Inferior parietal cortex (tissue), 1 donor: ENCODE results near the gene ZNF565.
"Not testable (repeated sequence)": the region's sequence is repeated elsewhere in the genome, so short reads cannot be mapped to it uniquely, and the experiment has no call there.

Source experiments
- DNase-seq: peaks from one replicate; pipeline ENCODE4 v3.0.0-alpha.2; 2016; ENCODE audit errors: extremely low spot score

The ZNF565 gene

DNA sequence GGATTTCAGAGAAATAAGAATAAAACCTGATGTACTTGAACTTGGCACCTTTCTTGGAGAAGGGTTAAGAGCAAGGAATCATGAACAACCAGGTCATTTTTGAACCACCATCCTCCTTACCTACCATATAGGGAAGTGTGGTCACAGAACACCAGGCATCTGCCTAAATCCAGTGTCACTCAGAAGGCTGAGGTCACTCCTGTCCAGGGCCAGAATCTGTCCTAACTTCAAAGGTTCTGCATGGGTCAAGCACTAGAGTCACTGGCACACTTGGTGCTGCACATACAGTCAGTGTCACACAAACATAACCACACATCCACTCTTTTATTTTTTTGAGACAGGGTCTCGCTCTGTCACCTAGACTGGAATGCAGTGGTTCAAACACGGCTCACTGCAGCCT, 1.6 kb downstream of the ZNF565 start:
- DNase-seq = no peak

DNA sequence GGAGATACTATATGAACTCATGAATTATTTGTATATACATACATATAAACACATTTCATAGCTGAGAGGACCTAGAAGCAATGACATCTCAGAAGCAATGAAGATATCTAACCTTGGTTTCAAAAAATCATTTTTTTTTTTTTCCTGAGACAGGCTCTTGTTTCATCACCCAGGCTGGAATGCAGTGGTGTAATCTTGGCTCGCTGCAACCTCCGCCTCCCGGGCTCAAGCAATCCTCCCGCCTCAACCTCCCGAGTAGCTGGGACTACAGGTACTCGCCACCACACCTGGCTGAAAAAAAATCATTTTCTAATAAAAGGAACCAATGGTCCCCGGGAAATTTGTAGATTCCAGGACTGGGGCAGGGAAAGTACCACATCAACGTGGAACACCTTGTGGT, 4.0 kb downstream of the ZNF565 start:
- DNase-seq = no peak

DNA sequence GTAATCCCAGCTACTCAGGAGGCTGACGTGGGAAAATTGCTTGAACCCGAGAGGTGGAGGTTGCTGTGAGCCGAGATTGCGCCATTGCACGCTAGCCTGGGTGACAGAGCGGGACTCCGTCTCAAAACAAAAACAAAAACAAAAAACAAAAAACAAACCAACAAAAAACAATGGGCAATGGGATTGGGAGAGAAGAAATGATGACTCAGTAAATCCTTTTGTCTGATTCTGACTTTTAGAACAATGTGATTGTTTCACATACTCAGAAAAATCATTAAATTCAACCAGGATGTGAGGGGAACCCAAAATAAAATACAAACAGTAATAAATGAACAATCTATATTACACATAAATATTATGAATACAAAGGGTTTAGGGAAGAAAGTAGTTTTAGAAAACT, 5.1 kb downstream of the ZNF565 start:
- DNase-seq = no peak

DNA sequence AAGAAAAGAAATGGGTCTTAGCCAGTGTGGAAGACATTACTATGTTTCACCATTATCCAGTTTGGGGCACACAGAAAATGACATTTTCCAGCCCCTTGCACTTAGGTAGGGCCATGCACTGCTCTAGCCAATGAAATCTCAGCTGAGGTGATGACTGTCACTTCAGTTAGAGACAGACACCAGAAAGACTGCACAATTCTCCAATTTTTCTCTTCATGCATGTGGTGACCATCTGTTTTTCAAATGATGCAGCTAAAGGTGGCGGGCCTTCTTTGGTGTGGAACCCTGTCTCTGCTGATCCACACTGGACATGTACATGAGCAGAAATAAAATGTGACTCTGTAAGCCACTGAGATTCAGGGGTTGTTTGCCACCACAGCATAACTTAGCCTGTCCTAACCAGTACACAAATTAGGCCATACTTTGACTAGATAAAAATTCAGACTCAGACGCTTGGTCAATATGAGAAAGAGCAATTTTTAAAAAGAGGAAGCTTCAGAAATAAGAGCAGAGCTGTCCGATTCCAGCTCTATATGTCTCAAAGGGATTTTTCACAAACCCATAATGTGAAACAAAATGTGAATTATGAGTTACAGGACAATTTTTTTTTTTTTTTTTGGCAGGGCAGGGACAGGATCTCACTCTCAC, 6.7 kb downstream of the ZNF565 start:
- no peak for DNase-seq

DNA sequence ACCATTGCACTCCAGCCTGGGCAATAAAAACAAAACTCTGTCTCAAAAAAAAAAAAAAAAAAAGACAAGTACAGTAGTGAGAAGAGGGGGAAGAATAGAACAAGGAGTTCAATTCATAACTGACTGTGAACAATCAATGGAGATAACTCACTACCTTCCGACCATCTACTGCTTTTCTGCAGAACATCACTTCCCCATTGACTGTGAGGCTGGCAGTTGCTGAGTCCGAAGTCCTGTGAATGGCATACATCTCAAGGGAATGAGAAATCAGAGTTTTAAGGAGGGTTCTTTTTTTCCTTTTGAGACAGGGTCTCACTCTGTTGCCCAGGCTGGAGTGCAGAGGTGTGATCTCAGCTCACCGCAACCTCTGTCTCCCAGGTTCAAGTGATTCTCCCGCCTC, 11.2 kb downstream of the ZNF565 start:
- DNase-seq = no peak

DNA sequence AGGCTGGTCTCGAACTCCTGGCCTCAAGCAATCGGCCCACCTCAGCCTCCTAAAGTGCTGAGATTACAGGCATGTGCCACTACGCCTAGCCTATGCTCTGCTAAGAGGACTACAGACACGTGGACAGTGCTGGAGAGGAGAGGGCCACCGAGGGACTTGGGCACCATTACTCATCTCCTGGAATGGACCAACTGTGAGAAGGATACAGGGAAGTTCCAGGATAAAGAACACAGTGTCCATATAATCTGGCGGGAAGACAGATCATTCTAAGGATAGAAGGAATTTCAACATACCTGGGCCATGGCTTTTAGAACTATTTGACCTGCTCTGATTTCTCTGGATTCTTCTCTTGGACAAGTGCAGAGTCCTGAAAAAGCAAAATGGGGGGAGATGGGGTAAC, 12.8 kb downstream of the ZNF565 start:
- DNase-seq = no peak

DNA sequence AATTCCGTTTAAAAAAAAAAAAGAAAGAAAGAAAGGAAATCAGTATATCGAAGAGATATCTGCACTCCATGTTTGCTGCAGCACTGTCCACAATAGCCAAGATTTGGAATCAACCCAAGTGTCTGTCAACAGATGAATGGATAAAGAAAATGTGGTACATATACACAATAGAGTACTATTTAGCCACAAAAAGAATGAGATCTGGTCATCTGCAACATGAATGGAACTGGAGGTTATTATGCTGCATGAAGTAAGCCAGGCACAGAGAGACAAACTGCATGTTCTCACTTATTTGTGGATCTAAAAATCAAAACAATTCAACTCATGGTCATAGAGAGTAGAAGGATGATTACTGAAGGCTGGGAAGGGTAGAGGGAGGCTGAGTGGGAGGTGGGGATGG, 16.3 kb downstream of the ZNF565 start:
- DNase-seq = peak; percentile 82

DNA sequence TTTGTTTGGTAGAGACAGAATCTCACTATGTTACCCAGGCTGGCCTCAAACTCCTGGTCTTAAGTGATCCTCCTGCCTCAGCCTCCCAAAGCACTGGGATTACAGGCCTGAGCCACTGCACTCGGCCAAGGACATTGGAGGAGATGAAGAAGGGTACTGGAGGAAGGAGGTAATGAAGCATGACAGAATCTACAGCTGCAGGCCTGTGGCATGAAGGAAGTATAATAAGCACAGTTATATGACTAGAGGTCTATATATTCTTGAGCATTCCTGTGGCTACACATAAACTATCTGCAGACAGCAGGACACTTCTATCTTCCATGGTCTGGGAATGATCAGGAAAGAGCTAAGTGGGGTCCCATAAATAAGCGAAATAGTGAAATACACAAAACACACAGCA, 18.2 kb downstream of the ZNF565 start:
- no peak for DNase-seq

DNA sequence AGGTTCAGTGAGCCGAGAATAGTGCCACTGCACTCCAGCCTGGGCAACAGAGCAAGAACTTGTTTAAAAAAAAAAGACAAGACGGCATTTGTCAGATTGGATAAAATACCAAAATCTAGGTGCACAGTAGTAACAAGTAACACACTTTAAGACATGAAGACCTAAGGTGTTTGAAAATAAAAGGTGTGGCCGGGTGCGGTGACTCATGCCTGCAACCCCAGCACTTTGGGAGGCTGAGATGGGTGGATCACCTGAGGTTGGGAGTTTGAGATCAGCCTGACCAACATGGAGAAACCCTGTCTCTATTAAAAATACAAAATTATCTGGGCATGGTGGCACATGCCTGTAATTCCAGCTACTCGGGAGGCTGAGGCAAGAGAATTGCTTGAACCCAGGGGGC, 27.7 kb downstream of the ZNF565 start:
- not testable (repeated sequence) for DNase-seq

DNA sequence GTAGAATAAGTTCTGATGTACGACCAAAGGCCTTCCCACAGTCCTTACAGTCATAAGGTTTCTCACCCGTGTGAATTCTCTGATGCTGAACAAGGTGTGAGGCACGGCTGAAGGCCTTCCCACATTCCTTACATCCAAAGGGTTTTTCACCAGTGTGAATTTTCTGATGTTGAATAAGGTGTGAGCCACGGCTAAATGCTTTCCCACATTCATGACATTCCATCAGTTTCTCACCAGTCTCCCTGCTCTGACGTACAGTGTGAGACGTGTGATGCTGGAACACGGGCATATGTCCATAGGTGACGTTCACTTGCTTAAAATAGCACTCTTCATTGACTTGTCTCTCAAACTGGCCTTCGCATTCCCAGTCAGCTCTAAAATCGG, 31.2 kb downstream of the ZNF565 start:
- DNase-seq = no peak

DNA sequence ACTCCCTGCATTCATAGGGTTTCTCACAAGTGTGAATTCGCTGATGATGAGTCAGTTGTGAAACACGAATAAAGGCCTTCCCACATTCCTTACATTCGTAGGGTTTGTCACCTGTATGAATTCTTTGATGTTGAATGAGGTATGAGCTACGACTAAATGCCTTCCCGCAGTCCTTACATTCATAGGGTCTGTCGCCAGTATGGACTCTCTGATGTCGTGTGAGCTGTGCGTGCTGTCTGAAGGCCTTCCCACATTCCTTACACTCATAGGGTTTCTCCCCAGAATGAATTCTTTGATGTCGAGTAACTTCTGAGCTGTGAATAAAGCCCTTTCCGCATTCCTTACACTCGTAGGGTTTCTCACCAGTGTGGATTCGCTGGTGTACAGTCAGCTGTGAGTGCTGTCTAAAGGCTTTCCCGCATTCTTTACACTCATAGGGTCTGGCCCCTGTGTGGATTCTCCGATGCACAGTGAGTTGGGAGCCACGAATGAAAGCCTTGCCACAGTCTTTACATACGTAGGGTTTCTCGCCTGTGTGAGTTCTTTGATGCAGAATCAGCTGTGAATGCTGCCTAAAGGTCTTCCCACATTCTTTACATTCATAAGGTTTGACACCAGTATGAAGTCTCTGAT, 31.7 kb downstream of the ZNF565 start:
- no peak for DNase-seq

DNA sequence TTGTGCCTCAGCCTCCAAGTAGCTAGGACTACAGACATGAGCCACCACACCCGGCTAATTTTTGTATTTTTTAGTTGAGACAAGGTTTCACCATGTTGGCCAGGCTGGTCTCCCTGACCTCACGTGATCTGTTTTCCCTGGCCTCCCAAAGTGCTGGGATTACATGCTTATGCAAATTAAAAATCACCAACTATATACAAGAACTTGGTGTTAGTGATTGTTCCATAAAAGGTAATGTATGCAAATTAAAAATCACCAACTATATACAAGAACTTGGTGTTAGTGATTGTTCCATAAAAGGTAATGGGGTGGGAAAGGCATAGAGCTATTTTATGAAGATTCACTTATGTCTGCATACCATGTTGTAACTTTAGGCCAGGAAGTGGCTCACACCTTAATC, 35.4 kb downstream of the ZNF565 start:
- not testable (repeated sequence) for DNase-seq

DNA sequence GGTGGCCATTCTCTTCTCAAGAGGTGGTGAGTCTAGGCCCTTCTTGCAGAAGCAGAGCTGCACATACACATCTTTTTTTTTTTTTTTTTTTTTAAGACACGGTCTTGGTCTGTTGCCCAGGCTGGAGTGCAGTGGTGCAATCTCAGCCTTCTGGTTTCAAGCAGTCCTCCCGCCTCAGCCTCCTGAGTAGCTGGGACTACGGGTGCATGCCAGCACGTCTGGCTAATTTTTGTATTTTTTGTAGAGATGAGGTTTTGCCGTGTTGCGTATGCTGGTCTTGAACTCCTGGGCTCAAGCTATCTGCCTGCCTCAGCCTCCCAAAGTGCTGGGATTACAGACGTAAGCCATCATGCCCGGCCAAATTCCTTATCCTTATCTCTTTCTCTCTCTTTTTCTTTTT, 40.6 kb downstream of the ZNF565 start:
- not testable (repeated sequence) for DNase-seq

DNA sequence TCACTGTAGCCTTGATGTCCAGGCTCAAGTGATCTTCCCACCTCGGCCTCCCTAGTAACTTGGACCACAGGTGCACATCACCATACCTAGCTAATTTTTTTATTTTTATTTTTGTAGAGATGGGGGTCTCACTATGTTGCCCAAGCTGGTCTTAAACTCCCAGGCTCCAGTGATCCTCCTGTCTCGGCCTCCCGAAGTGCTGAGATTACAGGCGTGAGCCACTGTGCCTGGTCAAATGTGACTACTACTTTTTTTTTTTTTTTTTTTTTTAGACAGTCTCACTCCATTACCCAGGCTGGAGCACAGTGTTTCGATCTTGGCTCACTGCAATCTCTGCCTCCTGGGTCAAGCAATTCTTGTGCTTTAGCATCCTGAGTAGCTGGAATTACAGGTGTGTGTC, 41.6 kb downstream of the ZNF565 start:
- DNase-seq = no peak

DNA sequence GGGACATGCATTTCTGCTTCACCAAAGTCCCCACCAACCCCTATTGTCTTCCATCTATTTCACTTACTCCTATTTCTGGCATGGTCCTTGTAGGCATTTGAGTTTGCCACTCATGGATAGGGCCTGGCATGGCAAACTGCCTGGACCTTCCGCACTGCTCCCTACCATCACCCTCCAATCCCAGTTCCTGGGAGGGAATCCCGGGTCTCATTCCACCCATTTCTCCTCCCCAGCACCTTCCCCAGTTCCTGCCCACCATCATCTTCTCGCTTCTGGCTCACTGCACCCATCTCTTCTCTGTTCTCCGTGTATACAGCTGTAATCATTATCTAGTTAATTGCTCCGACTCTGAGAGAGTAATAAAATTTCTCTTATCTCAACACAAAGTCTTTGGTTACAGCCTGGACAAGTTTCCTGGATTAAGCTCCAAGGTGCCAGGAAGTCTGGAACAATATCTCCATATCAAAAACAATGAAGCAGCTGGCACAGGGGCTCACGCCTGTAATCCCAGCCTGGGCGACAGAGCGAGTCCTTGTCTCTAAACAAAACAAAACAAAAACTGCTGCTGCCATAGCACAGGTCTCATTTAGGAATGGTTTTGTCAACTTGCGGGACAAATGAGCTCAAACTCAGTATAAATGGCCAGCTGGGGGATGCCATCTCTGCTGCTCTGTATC, 45.2 kb downstream of the ZNF565 start:
- DNase-seq = no peak

DNA sequence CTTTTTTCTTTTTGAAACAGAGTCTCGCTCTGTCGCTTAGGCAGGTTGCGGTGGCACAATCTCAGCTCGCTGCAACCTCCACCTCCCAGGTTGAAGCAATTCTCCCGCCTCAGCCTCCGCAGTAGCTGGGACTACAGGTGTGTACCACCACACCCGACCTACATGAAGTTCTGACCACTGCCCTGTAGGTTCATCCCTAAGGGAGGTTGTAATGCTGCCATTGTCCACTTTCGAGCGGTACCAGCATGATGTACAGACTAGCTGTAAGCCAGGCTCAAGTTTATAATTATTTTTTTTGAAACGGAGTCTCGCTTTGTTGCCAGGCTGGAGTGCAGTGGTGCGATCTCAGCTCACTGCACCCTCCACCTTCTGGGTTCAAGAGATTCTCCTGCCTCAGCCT, 50.7 kb downstream of the ZNF565 start:
- no peak for DNase-seq

DNA sequence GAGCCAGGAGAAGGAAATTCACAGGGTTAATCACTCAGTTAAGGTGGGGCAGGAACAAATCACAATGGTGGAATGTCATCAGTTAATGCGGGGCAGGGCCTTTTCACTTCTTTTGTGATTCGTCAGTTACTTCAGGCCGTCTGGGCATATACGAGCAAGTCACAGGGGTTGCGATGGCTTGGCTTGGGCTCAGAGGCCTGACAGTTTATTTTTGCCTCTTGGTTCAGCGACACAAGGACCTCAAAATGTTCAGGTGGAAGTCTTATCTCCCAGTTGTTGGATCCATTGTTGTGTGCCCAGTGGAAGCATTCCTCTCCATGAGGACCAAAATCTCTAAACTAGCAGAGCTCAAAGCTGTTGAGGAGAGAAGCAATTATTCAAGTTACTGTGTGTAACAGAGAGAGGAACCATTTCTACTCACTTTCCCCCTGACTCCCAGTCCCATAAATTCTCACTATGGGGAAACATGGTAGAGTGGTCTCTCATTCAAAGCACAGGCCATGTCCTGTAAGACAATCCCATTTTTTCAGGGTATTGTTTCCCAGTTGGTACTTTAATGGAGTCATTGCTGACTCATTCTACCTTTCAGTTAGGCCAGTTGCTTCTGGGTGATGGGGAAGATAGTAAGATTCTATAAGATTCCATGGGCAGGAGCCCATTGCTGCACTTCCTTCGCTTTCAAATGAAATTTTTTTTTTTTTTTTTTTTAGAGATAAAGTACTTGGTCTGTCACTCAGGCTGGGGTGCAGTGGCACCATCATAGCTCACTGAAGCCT, 53.5 kb downstream of the ZNF565 start:
- DNase-seq = no peak

DNA sequence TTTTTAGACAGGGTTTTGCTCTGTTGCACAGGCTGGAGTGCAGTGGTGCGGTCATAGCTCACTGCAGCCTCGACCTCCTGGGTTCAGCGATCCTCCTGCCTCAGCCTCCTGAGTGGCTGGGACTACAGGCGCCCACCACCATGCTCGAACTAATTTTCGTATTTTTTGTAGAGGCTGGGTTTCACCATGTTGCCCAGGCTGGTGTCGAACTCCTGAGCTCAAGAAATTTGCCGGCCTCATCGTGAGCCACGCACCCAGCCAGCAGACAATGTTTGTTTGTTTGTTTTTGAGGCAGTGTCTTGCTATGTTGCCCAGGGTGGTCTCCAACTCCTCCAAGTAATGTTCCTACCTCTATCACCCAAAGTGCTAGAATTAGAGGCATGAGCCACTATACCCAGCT, 61.3 kb downstream of the ZNF565 start:
- no peak for DNase-seq

DNA sequence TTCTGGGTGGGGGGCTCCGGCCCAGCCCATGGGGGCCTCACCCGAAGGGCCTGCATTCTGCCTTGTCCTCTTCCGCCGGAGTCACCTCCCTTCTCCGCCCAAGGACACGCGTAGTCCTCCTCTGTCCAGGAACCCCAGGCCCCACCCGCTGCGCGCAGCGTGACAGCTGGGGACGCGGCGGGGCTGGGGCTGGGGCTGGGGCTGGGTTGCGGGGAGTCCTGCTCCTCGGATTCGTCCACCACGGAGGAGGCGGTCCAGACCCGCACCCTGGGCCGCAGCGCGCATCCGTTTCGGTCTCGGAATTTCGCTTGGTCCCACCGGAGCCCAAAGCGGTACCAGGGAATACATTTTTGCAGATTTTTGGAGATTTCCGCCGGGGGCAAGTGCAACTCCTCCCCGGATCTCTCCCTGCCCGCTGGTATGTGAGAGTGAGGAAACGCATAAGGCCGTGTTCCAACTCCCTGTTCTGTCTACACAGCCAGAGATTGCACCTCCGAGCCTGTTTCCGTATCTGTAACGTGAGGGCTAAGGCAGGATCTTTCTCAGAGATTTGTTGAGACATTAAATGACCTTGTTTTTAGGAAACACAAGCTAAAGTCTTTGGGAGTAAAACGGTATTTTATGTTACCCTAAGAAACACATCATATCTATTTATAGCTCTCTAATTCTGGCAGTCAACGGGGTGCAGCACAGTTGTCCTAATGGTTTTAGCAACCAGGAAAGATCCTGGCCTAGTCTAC, 61.9 kb downstream of the ZNF565 start, which contains the start of gene COX7A1:
COX7A1 (minus strand) TSS at position 96 of the 740 bp plus-strand sequence; CDS start at position 56, 40 bp downstream.
- no peak for DNase-seq

DNA sequence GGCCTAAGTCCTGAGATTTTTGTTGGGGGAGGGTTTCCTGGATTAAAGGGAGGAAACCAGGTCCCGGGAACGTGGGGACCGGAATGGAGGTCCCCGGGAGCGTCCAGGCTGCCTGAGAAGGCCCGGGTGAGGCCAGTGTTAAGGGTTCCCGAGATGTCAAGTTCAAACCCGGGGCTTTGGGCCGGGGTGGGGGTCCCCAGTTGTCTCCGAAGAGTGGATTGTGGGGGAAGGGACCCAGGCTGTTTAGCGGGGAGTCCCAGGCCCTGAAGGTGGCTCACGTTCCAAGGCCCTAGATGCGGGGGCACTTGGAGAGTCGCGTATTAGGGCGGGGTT, 62.5 kb downstream of the ZNF565 start:
- DNase-seq = no peak

DNA sequence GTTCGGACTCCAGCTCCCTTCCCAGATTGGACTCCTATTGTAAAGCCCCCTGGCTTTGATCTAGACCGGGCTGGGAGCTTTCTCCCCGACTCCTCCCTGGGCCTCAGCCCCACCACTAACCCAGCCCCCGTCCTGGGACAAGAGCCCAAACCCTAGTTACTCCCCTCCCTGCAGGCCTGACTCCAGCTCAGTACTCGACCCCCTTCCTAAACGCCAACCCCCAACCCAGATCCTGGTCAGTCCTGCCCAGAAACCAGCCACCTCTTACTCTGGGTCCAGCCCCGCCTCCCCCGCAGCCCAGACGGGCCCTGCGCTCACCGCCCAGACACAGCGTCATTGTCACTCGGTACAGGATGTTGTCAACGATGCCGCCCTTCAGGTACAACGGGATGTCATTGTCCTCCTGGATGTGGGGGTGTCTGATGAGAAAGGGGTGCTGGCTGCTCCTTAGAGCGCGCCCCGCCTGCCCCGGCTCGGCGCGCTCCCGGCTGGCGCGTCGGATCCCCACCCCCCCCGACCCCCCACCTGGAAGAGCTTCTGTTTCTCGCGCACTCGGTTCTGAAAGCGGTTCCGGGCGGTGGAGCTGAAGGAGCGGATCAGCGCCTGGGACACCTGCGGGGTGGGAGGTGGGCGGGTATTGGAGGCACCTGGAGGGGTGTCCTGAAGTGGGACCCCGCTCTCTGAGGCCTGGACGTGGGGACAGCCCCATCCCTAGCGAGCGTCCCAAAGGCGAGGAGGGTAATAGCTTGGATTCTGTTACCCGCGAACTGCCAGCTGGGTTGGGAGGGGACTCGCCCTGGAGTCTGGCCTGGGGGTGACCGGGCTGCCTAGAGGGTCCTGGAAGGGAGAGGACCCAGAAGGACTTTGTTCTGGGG, 63.1 kb downstream of the ZNF565 start:
- no peak for DNase-seq
